HepG2 (cell line): ENCODE results near the gene B4GALT3.

Experiments
- CHCHD3 ChIP-seq: sonication (generic); formaldehyde crosslinking; IDR thresholded peaks from 2 replicates; pipeline ENCODE4 v1.8.0; 2022; ENCODE audit warnings: mild to moderate bottlenecking, missing genetic modification reagents, moderate library complexity
- CREB1 ChIP-seq, 2 experiments: fragments of 450-650 bp in 1 of 2; IDR thresholded peaks; 2 replicates each; pipeline ENCODE4 v1.6.1; 2016 to 2017; ENCODE audit warnings: control low read depth in 1 of 2, mild to moderate bottlenecking in 1 of 2, missing compliant biosample characterization in 1 of 2, missing genetic modification characterization in 1 of 2
- DPF2 ChIP-seq: sonication (generic); formaldehyde crosslinking; IDR thresholded peaks from 2 replicates; pipeline ENCODE4 v1.4.0; 2020; ENCODE audit warnings: mild to moderate bottlenecking, low read depth, missing genetic modification reagents, borderline replicate concordance
- ELF4 ChIP-seq: sonication (generic); formaldehyde crosslinking; IDR thresholded peaks from 2 replicates; pipeline ENCODE4 v1.5.0; 2020; ENCODE audit warnings: missing genetic modification reagents, mild to moderate bottlenecking, moderate library complexity, borderline replicate concordance
- HES4 ChIP-seq: sonication (generic); formaldehyde crosslinking; IDR thresholded peaks from 2 replicates; pipeline ENCODE4 v1.9.0; 2021; ENCODE audit warnings: mild to moderate bottlenecking, missing genetic modification reagents, borderline replicate concordance
- POLR2A ChIP-seq, 2 experiments: IDR thresholded peaks; 2 replicates each; pipeline ENCODE4 v1.6.1; 2011; ENCODE audit warnings: low read depth in 2 of 2, low read length in 2 of 2, mild to moderate bottlenecking in 1 of 2, moderate library complexity in 1 of 2; ENCODE audit not compliant: insufficient read depth in 1 of 2
- RELA ChIP-seq: sonication (generic); formaldehyde crosslinking; IDR thresholded peaks from 2 replicates; pipeline ENCODE4 v1.4.0; 2020; ENCODE audit warnings: missing genetic modification reagents
- RORA ChIP-seq: sonication (generic); formaldehyde crosslinking; IDR thresholded peaks from 2 replicates; pipeline ENCODE4 v1.5.0; 2020; ENCODE audit warnings: mild to moderate bottlenecking, missing genetic modification reagents, moderate library complexity
- XRCC5 ChIP-seq: fragments of 200-400 bp; formaldehyde crosslinking; optimal IDR thresholded peaks from 2 replicates; pipeline ENCODE3; 2017; ENCODE audit warnings: mild to moderate bottlenecking, low read length
- ZNF331 ChIP-seq: sonication (generic); formaldehyde crosslinking; IDR thresholded peaks from 2 replicates; pipeline ENCODE4 v1.4.0; 2020; ENCODE audit warnings: missing genetic modification reagents
- ZNF639 ChIP-seq: conservative IDR thresholded peaks from 2 replicates; pipeline ENCODE4 v1.6.1; 2018; ENCODE audit warnings: missing genetic modification reagents

- TF ChIP-seq HES4 (CRISPR knock-in tag) = no peak
- no peak for TF ChIP-seq XRCC5
- no peak for TF ChIP-seq DPF2 (CRISPR knock-in tag)
- no peak for TF ChIP-seq ZNF331 (CRISPR knock-in tag)
- TF ChIP-seq CHCHD3 (CRISPR knock-in tag) = no peak
- no peak for TF ChIP-seq POLR2A (IDR thresholded peaks at IDR 0.05; ENCODE audit: insufficient read depth in 1 of 2, low read depth in 2 of 2, low read length in 2 of 2)
- TF ChIP-seq CREB1 (IDR thresholded peaks at IDR 0.05) = no peak
- TF ChIP-seq CREB1 (CRISPR knock-in tag; IDR thresholded peaks at IDR 0.05) = no peak
- no peak for TF ChIP-seq RELA
- no peak for TF ChIP-seq RORA
- no peak for TF ChIP-seq ZNF639 (CRISPR knock-in tag)
- TF ChIP-seq ELF4 (CRISPR knock-in tag) = no peak
These were observed 5.0 kb downstream of the B4GALT3 start for GRCh38 chr1:161172349-161172748.
